Measurements from ENCODE around the gene GMDS. TPM values are rescaled to one million over a fixed set of nuclear protein-coding genes. Genes with fewer than 3 reads are reported as not detected.

Gene GMDS
- total and polyA plus RNA-seq, 2 donors, result 19.9 to 28.4 TPM

GRCh38 chr6:1910621-1911407 lies 334.6 kb downstream of the GMDS start:
- DNase-seq (ENCODE audit: low read depth in 6 of 9, low spot score in 9 of 9), result no peak
- no peak overlapping the region for H3K27ac ChIP-seq (ENCODE audit: low read depth in 1 of 2, low read length in 1 of 2)
- peaks cover 0 to 7% of the 10 kb centered on the region in 2 donors for H3K36me3 ChIP-seq (ENCODE audit: control insufficient read depth in 2 of 2, insufficient read depth in 2 of 2, low read length in 1 of 2)
- H3K4me1 ChIP-seq (ENCODE audit: control insufficient read depth in 2 of 2, insufficient read depth in 2 of 2, low read length in 2 of 2), result peaks cover 0 to under 1% of the 10 kb centered on the region in 2 donors
- H3K4me3 ChIP-seq (ENCODE audit: low read length in 2 of 2), result no peak overlapping the region
- H3K27me3 ChIP-seq (ENCODE audit: control insufficient read depth in 2 of 2, insufficient read depth in 1 of 2, low read length in 1 of 2), result no peaks in the 10 kb centered on the region
- no peaks in the 10 kb centered on the region for H3K9me3 ChIP-seq (ENCODE audit: control insufficient read depth in 2 of 2, insufficient read depth in 1 of 2, low read length in 1 of 2)
- 97% methylated on average over 8 of the region's 8 CpGs for WGBS

- Histone ChIP-seq H3K4me1 (ENCODE audit: control insufficient read depth in 2 of 2, insufficient read depth in 2 of 2, low read length in 2 of 2) (no peaks in the 10 kb centered on the region), H3K27me3 (ENCODE audit: control insufficient read depth in 2 of 2, insufficient read depth in 1 of 2, low read length in 1 of 2) (no peaks in the 10 kb centered on the region), H3K4me3 (ENCODE audit: low read length in 2 of 2) (no peak overlapping the region), H3K27ac (ENCODE audit: low read depth in 1 of 2, low read length in 1 of 2) (no peak overlapping the region), H3K36me3 (ENCODE audit: control insufficient read depth in 2 of 2, insufficient read depth in 2 of 2, low read length in 1 of 2) (peaks cover 0 to 3% of the 10 kb centered on the region in 2 donors), H3K9me3 (ENCODE audit: control insufficient read depth in 2 of 2, insufficient read depth in 1 of 2, low read length in 1 of 2) (no peaks in the 10 kb centered on the region)
- 97% methylated on average over 7 of the region's 7 CpGs for WGBS
- no peak for DNase-seq (ENCODE audit: low read depth in 6 of 9, low spot score in 9 of 9)
Measured at GRCh38 chr6:1908784-1909183, 336.6 kb downstream of the GMDS start.

GRCh38 chr6:1906609-1907008 lies 338.8 kb downstream of the GMDS start:
- WGBS, result 98% methylated on average over 6 of the region's 6 CpGs
- H3K4me1 ChIP-seq (ENCODE audit: control insufficient read depth in 2 of 2, insufficient read depth in 2 of 2, low read length in 2 of 2), result no peaks in the 10 kb centered on the region

DNA sequence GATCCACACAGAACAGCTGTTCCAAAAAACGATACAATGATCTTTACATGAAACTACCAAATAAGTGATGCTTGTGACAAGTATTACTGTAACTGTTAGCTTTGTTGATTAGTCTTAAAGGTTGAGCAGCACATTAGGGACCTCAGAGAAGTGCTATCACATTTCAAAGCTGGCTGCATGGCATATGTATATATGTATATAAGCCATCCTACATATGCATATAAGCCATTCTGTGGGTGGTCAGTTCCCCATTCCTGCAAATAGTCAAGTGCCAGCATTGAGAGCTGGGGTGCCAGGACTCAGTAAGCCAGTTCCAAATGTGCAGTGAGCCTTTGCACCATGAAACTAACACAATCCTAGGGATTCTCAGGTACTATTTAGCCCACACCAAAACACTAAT lies 339.4 kb downstream of the GMDS start:
- WGBS, result 88% methylated on average over 1 of the region's 1 CpG
- no peak for DNase-seq (ENCODE audit: low read depth in 6 of 9, low spot score in 9 of 9)
- no peak overlapping the region for H3K4me3 ChIP-seq (ENCODE audit: low read length in 2 of 2)
- no peaks in the 10 kb centered on the region for H3K27me3 ChIP-seq (ENCODE audit: control insufficient read depth in 2 of 2, insufficient read depth in 1 of 2, low read length in 1 of 2)
- no peaks in the 10 kb centered on the region for H3K9me3 ChIP-seq (ENCODE audit: control insufficient read depth in 2 of 2, insufficient read depth in 1 of 2, low read length in 1 of 2)
- no peaks in the 10 kb centered on the region for H3K4me1 ChIP-seq (ENCODE audit: control insufficient read depth in 2 of 2, insufficient read depth in 2 of 2, low read length in 2 of 2)
- H3K27ac ChIP-seq (ENCODE audit: low read depth in 1 of 2, low read length in 1 of 2), result no peak overlapping the region
- peaks cover 0 to 3% of the 10 kb centered on the region in 2 donors for H3K36me3 ChIP-seq (ENCODE audit: control insufficient read depth in 2 of 2, insufficient read depth in 2 of 2, low read length in 1 of 2)

More at GRCh38 chr6:1906609-1907008, 338.8 kb downstream of the GMDS start:
- H3K36me3 ChIP-seq (ENCODE audit: control insufficient read depth in 2 of 2, insufficient read depth in 2 of 2, low read length in 1 of 2), result peaks cover 0 to 3% of the 10 kb centered on the region in 2 donors
- DNase-seq (ENCODE audit: low read depth in 6 of 9, low spot score in 9 of 9), result no peak
- no peak overlapping the region for H3K27ac ChIP-seq (ENCODE audit: low read depth in 1 of 2, low read length in 1 of 2)
- no peaks in the 10 kb centered on the region for H3K27me3 ChIP-seq (ENCODE audit: control insufficient read depth in 2 of 2, insufficient read depth in 1 of 2, low read length in 1 of 2)
- H3K9me3 ChIP-seq (ENCODE audit: control insufficient read depth in 2 of 2, insufficient read depth in 1 of 2, low read length in 1 of 2), result no peaks in the 10 kb centered on the region
- no peak overlapping the region for H3K4me3 ChIP-seq (ENCODE audit: low read length in 2 of 2)

DNA sequence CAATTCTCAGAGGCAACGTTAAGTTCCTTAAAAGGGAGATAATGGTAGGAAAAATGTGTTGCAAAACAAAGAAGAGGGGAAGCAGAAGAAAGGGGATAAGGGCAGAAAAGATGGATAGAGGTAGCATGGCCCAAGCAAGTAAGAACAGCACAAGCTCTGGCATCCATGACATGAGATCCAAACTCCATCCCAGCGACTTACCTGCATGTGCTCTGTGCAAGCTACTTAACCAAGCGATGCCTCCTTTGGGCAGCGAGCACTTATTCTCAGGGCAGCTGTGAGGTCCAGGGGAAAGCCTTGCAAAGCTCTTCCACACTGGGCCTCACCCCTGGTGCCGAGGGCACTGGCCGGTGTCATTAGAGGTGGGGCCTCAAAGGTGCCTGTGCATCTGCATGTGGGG lies 340.5 kb downstream of the GMDS start:
- no peaks in the 10 kb centered on the region for H3K27me3 ChIP-seq (ENCODE audit: control insufficient read depth in 2 of 2, insufficient read depth in 1 of 2, low read length in 1 of 2)
- no peaks in the 10 kb centered on the region for H3K4me1 ChIP-seq (ENCODE audit: control insufficient read depth in 2 of 2, insufficient read depth in 2 of 2, low read length in 2 of 2)
- DNase-seq (ENCODE audit: low read depth in 6 of 9, low spot score in 9 of 9), result no peak
- H3K9me3 ChIP-seq (ENCODE audit: control insufficient read depth in 2 of 2, insufficient read depth in 1 of 2, low read length in 1 of 2), result no peaks in the 10 kb centered on the region
- no peak overlapping the region for H3K4me3 ChIP-seq (ENCODE audit: low read length in 2 of 2)
- no peak overlapping the region for H3K27ac ChIP-seq (ENCODE audit: low read depth in 1 of 2, low read length in 1 of 2)
- WGBS, result 98% methylated on average over 6 of the region's 6 CpGs
- H3K36me3 ChIP-seq (ENCODE audit: control insufficient read depth in 2 of 2, insufficient read depth in 2 of 2, low read length in 1 of 2), result peaks cover 0 to 3% of the 10 kb centered on the region in 2 donors

GRCh38 chr6:1904466-1904799 lies 341.0 kb downstream of the GMDS start:
- no peaks in the 10 kb centered on the region for H3K9me3 ChIP-seq (ENCODE audit: control insufficient read depth in 2 of 2, insufficient read depth in 1 of 2, low read length in 1 of 2)
- peaks cover 0 to under 1% of the 10 kb centered on the region in 2 donors for H3K36me3 ChIP-seq (ENCODE audit: control insufficient read depth in 2 of 2, insufficient read depth in 2 of 2, low read length in 1 of 2)
- no peak overlapping the region for H3K4me3 ChIP-seq (ENCODE audit: low read length in 2 of 2)
- H3K4me1 ChIP-seq (ENCODE audit: control insufficient read depth in 2 of 2, insufficient read depth in 2 of 2, low read length in 2 of 2), result no peaks in the 10 kb centered on the region
- no peaks in the 10 kb centered on the region for H3K27me3 ChIP-seq (ENCODE audit: control insufficient read depth in 2 of 2, insufficient read depth in 1 of 2, low read length in 1 of 2)
- WGBS, result 83% methylated on average over 9 of the region's 9 CpGs
- H3K27ac ChIP-seq (ENCODE audit: low read depth in 1 of 2, low read length in 1 of 2), result no peak overlapping the region
- DNase-seq (ENCODE audit: low read depth in 6 of 9, low spot score in 9 of 9), result no peak

- no peaks in the 10 kb centered on the region for H3K36me3 ChIP-seq (ENCODE audit: control insufficient read depth in 2 of 2, insufficient read depth in 2 of 2, low read length in 1 of 2)
- no peaks in the 10 kb centered on the region for H3K27me3 ChIP-seq (ENCODE audit: control insufficient read depth in 2 of 2, insufficient read depth in 1 of 2, low read length in 1 of 2)
- H3K27ac ChIP-seq (ENCODE audit: low read depth in 1 of 2, low read length in 1 of 2), result no peak overlapping the region
- DNase-seq (ENCODE audit: low read depth in 6 of 9, low spot score in 9 of 9), result no peak
- H3K9me3 ChIP-seq (ENCODE audit: control insufficient read depth in 2 of 2, insufficient read depth in 1 of 2, low read length in 1 of 2), result no peaks in the 10 kb centered on the region
- 85% methylated on average over 9 of the region's 9 CpGs for WGBS
- H3K4me1 ChIP-seq (ENCODE audit: control insufficient read depth in 2 of 2, insufficient read depth in 2 of 2, low read length in 2 of 2), result no peaks in the 10 kb centered on the region
- H3K4me3 ChIP-seq (ENCODE audit: low read length in 2 of 2), result no peak overlapping the region
Measured at GRCh38 chr6:1903780-1904465, 341.5 kb downstream of the GMDS start.

DNA sequence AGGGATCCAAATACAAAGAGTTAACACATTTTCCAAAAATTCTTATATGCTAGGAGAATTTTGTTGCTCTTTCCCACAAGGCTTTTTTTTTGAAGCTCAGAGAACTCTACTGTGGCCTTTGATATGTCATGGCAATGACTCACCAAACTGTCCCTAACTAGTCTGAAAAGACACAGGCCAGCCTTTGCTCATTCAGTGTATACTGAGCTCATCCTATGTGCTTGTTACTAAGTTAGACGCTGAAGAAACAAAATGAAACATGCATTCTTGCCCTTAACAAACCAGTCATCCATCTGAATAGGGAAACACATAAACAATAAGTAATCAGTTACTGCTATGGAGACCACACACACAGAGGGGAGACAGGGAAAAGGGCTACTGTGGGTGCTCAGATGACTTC lies 343.8 kb downstream of the GMDS start:
- Histone ChIP-seq H3K9me3 (ENCODE audit: control insufficient read depth in 2 of 2, insufficient read depth in 1 of 2, low read length in 1 of 2) (no peaks in the 10 kb centered on the region), H3K4me3 (ENCODE audit: low read length in 2 of 2) (no peak overlapping the region), H3K36me3 (ENCODE audit: control insufficient read depth in 2 of 2, insufficient read depth in 2 of 2, low read length in 1 of 2) (peaks cover 0 to 1% of the 10 kb centered on the region in 2 donors), H3K4me1 (ENCODE audit: control insufficient read depth in 2 of 2, insufficient read depth in 2 of 2, low read length in 2 of 2) (no peaks in the 10 kb centered on the region), H3K27ac (ENCODE audit: low read depth in 1 of 2, low read length in 1 of 2) (no peak overlapping the region), H3K27me3 (ENCODE audit: control insufficient read depth in 2 of 2, insufficient read depth in 1 of 2, low read length in 1 of 2) (no peaks in the 10 kb centered on the region)
- WGBS, result 95% methylated on average over 1 of the region's 1 CpG
- no peak for DNase-seq (ENCODE audit: low read depth in 6 of 9, low spot score in 9 of 9)

- 97% methylated on average over 5 of the region's 5 CpGs for WGBS
- Histone ChIP-seq H3K4me3 (ENCODE audit: low read length in 2 of 2) (no peak overlapping the region), H3K27ac (ENCODE audit: low read depth in 1 of 2, low read length in 1 of 2) (no peak overlapping the region), H3K4me1 (ENCODE audit: control insufficient read depth in 2 of 2, insufficient read depth in 2 of 2, low read length in 2 of 2) (no peaks in the 10 kb centered on the region), H3K27me3 (ENCODE audit: control insufficient read depth in 2 of 2, insufficient read depth in 1 of 2, low read length in 1 of 2) (no peaks in the 10 kb centered on the region), H3K9me3 (ENCODE audit: control insufficient read depth in 2 of 2, insufficient read depth in 1 of 2, low read length in 1 of 2) (no peaks in the 10 kb centered on the region), H3K36me3 (ENCODE audit: control insufficient read depth in 2 of 2, insufficient read depth in 2 of 2, low read length in 1 of 2) (peaks cover 0 to 3% of the 10 kb centered on the region in 2 donors)
- DNase-seq (ENCODE audit: low read depth in 6 of 9, low spot score in 9 of 9), result no peak
Measured at GRCh38 chr6:1896897-1897296, 348.5 kb downstream of the GMDS start.
